DND-41 (cell line): Measurements from ENCODE around the gene ZBTB14.

Experiments
- CTCF ChIP-seq: IDR thresholded peaks from 2 replicates; pipeline ENCODE4 v1.5.1; 2012; ENCODE audit warnings: borderline replicate concordance, low read length, moderate library complexity, mild to moderate bottlenecking; ENCODE audit not compliant: poor library complexity, severe bottlenecking; ENCODE audit errors: extremely low read depth
- EZH2 ChIP-seq: IDR thresholded peaks from 3 replicates; pipeline ENCODE4 v1.6.1; 2012; ENCODE audit warnings: borderline replicate concordance, low read depth, mild to moderate bottlenecking, moderate library complexity, low read length, inconsistent platforms; ENCODE audit not compliant: severe bottlenecking

GRCh38 chr18:5315838-5316237 lies 20.3 kb upstream of the ZBTB14 start:
- TF ChIP-seq CTCF (no peak), EZH2 (no peak)
